Smooth muscle cell (in vitro differentiated cells): ENCODE data around the gene GAD2. TPM values are rescaled to one million over a fixed set of nuclear protein-coding genes. Genes with fewer than 3 reads are reported as not detected.

ENCODE experiments used
- DNase-seq: peaks from one replicate; lab custom pipeline; 2025; ENCODE audit not compliant: unreplicated experiment; lab: John Stamatoyannopoulos, UW
- H2AFZ ChIP-seq: fragments of 200-600 bp; sonication (generic); 2 replicates; pipeline ENCODE4 v1.6.0; 2016; ENCODE audit warnings: antibody characterized with exemption, low read depth, mild to moderate bottlenecking
- H3F3A ChIP-seq: fragments of 200-600 bp; sonication (generic); 2 replicates; pipeline ENCODE4 v1.6.0; 2017; ENCODE audit warnings: antibody characterized with exemption, low read depth
- H3K27ac ChIP-seq: fragments of 200-600 bp; sonication (generic); 2 replicates; pipeline ENCODE4 v1.5.1; 2016; ENCODE audit warnings: low read depth, mild to moderate bottlenecking
- H3K27me3 ChIP-seq: fragments of 200-600 bp; sonication (generic); 2 replicates; pipeline ENCODE4 v1.6.1; 2016; ENCODE audit warnings: low read depth, mild to moderate bottlenecking
- H3K36me3 ChIP-seq: fragments of 200-600 bp; sonication (generic); 2 replicates; pipeline ENCODE4 v1.5.1; 2016; ENCODE audit warnings: low read depth
- H3K4me1 ChIP-seq: fragments of 200-600 bp; sonication (generic); 2 replicates; pipeline ENCODE4 v1.5.1; 2016; ENCODE audit warnings: low read depth
- H3K4me2 ChIP-seq: fragments of 200-600 bp; sonication (generic); 2 replicates; pipeline ENCODE4 v1.6.0; 2016; ENCODE audit warnings: mild to moderate bottlenecking
- H3K4me3 ChIP-seq: fragments of 200-600 bp; sonication (generic); 2 replicates; pipeline ENCODE4 v1.5.1; 2016; ENCODE audit warnings: mild to moderate bottlenecking
- H3K79me2 ChIP-seq: fragments of 200-600 bp; sonication (generic); 2 replicates; pipeline ENCODE4 v1.6.0; 2016; ENCODE audit warnings: low read depth, mild to moderate bottlenecking
- H3K9ac ChIP-seq: fragments of 200-600 bp; sonication (generic); 2 replicates; pipeline ENCODE4 v1.6.0; 2016; ENCODE audit warnings: low read depth
- H3K9me3 ChIP-seq: fragments of 200-600 bp; sonication (generic); replicated peaks from 2 replicates; pipeline ENCODE4 v1.5.1; 2016; ENCODE audit warnings: low read depth
- H4K20me1 ChIP-seq: fragments of 200-600 bp; sonication (generic); 2 replicates; pipeline ENCODE4 v1.6.0; 2016; ENCODE audit warnings: low read depth
- CTCF ChIP-seq: fragments of 200-600 bp; sonication (generic); IDR thresholded peaks from 2 replicates; pipeline ENCODE4 v1.5.1; 2017; ENCODE audit warnings: borderline replicate concordance, mild to moderate bottlenecking, antibody characterized with exemption; ENCODE audit not compliant: insufficient read depth, poor library complexity, severe bottlenecking
- WGBS: methylation state at CpG from one replicate; pipeline ENCODE4 v1.1.7; 2016; ENCODE audit warnings: low lambda C conversion rate; 5-methylcytosine and 5-hydroxymethylcytosine counted together
- polyA plus RNA-seq: library from polyadenylated mRNA; unstranded; fragments of >200 nt; fragmentation: Nextera tagmentation; extraction: Ambion mirVana; gene quantifications from 2 replicates; pipeline ENCODE4 v1.2.1, GENCODE V29; 2016
- total RNA-seq: library from RNA; depleted of rRNA; stranded (reverse); fragments of >200 nt; gene quantifications from 2 replicates; pipeline ENCODE4 v1.2.3, GENCODE V29; 2014

Gene GAD2
- total and polyA plus RNA-seq, 2 experiments from 2014 or later = not detected

- H3K27ac ChIP-seq = no peak overlapping the region
- no peaks in the 10 kb centered on the region for H3K79me2 ChIP-seq
- no peaks in the 10 kb centered on the region for H3K36me3 ChIP-seq
- WGBS = 77% methylated on average over 3 of the region's 3 CpGs
- no peak for TF ChIP-seq CTCF
- no peak overlapping the region for H3K4me2 ChIP-seq
- H3K4me3 ChIP-seq = no peak overlapping the region
- no peak overlapping the region for H3K9ac ChIP-seq
- peaks cover 6% of the 10 kb centered on the region for H3K4me1 ChIP-seq
- no peak overlapping the region for H2AFZ ChIP-seq
- no peaks in the 10 kb centered on the region for H4K20me1 ChIP-seq
- no peak for DNase-seq
- H3K9me3 ChIP-seq = no peaks in the 10 kb centered on the region
- no peaks in the 10 kb centered on the region for H3F3A ChIP-seq
- H3K27me3 ChIP-seq = no peaks in the 10 kb centered on the region
These were observed 93.8 kb downstream of the GAD2 start for GRCh38 chr10:26310361-26310760.

GRCh38 chr10:26311383-26311940 is 94.9 kb downstream of the GAD2 start:
- no peak overlapping the region for H2AFZ ChIP-seq
- H4K20me1 ChIP-seq = no peaks in the 10 kb centered on the region
- H3K36me3 ChIP-seq = no peaks in the 10 kb centered on the region
- DNase-seq = no peak
- H3K27me3 ChIP-seq = no peaks in the 10 kb centered on the region
- 37% methylated on average over 6 of the region's 6 CpGs for WGBS
- H3K4me1 ChIP-seq = peaks cover 6% of the 10 kb centered on the region
- no peaks in the 10 kb centered on the region for H3F3A ChIP-seq
- H3K4me3 ChIP-seq = no peak overlapping the region
- no peaks in the 10 kb centered on the region for H3K79me2 ChIP-seq
- no peak overlapping the region for H3K27ac ChIP-seq
- H3K9me3 ChIP-seq = no peaks in the 10 kb centered on the region
- H3K9ac ChIP-seq = no peak overlapping the region
- no peak for TF ChIP-seq CTCF
- no peak overlapping the region for H3K4me2 ChIP-seq

- Histone ChIP-seq H3F3A (no peaks in the 10 kb centered on the region), H3K4me2 (no peak overlapping the region), H3K9ac (no peak overlapping the region), H3K4me1 (peaks cover 6% of the 10 kb centered on the region), H3K27me3 (no peaks in the 10 kb centered on the region), H3K9me3 (no peaks in the 10 kb centered on the region), H3K36me3 (no peaks in the 10 kb centered on the region), H3K27ac (no peak overlapping the region), H3K79me2 (no peaks in the 10 kb centered on the region), H3K4me3 (no peak overlapping the region), H4K20me1 (no peaks in the 10 kb centered on the region), H2AFZ (no peak overlapping the region)
- no peak for TF ChIP-seq CTCF
- DNase-seq = no peak
- WGBS = 73% methylated on average over 10 of the region's 10 CpGs
These were observed 97.9 kb downstream of the GAD2 start for GRCh38 chr10:26314265-26315013.
